HG03139 (cell line): ENCODE data around the gene TENT5D.
"Not testable (repeated sequence)": the region's sequence is repeated elsewhere in the genome, so short reads cannot be mapped to it uniquely, and the experiment has no call there.

ENCODE experiments used
- ATAC-seq: cut with Tn5 transposase; IDR thresholded peaks from one replicate; pipeline ENCODE4 v1.9.1; 2021; ENCODE audit not compliant: unreplicated experiment

Gene TENT5D

GRCh38 chrX:80420147-80420546 lies at the start of gene TENT5D:
Gene TENT5D, plus strand, starts transcription at chrX:80420447. Its CDS starts 22,093 bp downstream, at chrX:80442540.
- no peak for ATAC-seq

GRCh38 chrX:80385651-80386050 lies 34.6 kb upstream of the TENT5D start:
- not testable (repeated sequence) for ATAC-seq

GRCh38 chrX:80388206-80388605 lies 32.0 kb upstream of the TENT5D start:
- no peak for ATAC-seq

GRCh38 chrX:80412042-80412441 lies 8.2 kb upstream of the TENT5D start:
- ATAC-seq = no peak

GRCh38 chrX:80423000-80423399 lies 2.8 kb downstream of the TENT5D start:
- ATAC-seq = no peak

GRCh38 chrX:80423744-80424143 lies 3.5 kb downstream of the TENT5D start:
- no peak for ATAC-seq

- ATAC-seq = no peak
These were observed 10.7 kb downstream of the TENT5D start for GRCh38 chrX:80430826-80431504.

- ATAC-seq = no peak
These were observed 11.2 kb downstream of the TENT5D start for GRCh38 chrX:80431505-80431832.

- no peak for ATAC-seq
These were observed 12.2 kb downstream of the TENT5D start for GRCh38 chrX:80432441-80432840.

GRCh38 chrX:80432863-80433262 lies 12.6 kb downstream of the TENT5D start:
- ATAC-seq = no peak

GRCh38 chrX:80468166-80468565 lies 47.9 kb downstream of the TENT5D start:
- not testable (repeated sequence) for ATAC-seq

GRCh38 chrX:80471582-80471981 lies 51.3 kb downstream of the TENT5D start:
- ATAC-seq = no peak

GRCh38 chrX:80485543-80485942 lies 65.3 kb downstream of the TENT5D start:
- no peak for ATAC-seq

GRCh38 chrX:80486299-80486698 lies 66.1 kb downstream of the TENT5D start:
- ATAC-seq = no peak

GRCh38 chrX:80489166-80489565 lies 68.9 kb downstream of the TENT5D start:
- no peak for ATAC-seq
